ENCODE measurements around the gene DHTKD1. TPM values are rescaled to one million over a fixed set of nuclear protein-coding genes. Genes with fewer than 3 reads are reported as not detected.

DHTKD1 gene
- total RNA-seq (2014; rRNA removed; shearing (Covaris generic)) (40.4 and 63.9 TPM in 2 replicates), polyA plus RNA-seq (2016; fragmentation: Nextera tagmentation; extraction: Ambion mirVana) (18.0 and 20.2 TPM in 2 replicates)
- long read RNA-seq, full-length matches to known transcripts, result 7 of 18 reads
- long read RNA-seq, partial matches to known transcripts, result 4 of 18 reads
- long read RNA-seq, other reads (novel, unspliced or antisense), result 7 of 18 reads

- peak within 1 kb of the TSS; percentile 96 for H3K4me3 ChIP-seq
- ATAC-seq (peak; percentile 96), DNase-seq (ENCODE audit: low spot score) (peak; percentile 99)
- TF ChIP-seq, protein P1, sequence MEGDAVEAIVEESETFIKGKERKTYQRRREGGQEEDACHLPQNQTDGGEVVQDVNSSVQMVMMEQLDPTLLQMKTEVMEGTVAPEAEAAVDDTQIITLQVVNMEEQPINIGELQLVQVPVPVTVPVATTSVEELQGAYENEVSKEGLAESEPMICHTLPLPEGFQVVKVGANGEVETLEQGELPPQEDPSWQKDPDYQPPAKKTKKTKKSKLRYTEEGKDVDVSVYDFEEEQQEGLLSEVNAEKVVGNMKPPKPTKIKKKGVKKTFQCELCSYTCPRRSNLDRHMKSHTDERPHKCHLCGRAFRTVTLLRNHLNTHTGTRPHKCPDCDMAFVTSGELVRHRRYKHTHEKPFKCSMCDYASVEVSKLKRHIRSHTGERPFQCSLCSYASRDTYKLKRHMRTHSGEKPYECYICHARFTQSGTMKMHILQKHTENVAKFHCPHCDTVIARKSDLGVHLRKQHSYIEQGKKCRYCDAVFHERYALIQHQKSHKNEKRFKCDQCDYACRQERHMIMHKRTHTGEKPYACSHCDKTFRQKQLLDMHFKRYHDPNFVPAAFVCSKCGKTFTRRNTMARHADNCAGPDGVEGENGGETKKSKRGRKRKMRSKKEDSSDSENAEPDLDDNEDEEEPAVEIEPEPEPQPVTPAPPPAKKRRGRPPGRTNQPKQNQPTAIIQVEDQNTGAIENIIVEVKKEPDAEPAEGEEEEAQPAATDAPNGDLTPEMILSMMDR (conservative IDR thresholded peaks at IDR 0.05; ENCODE audit: low read depth in 2 of 2), result 0 out of 4 replicates have a peak, but pooled peaks have one; percentile 0 to 17
- TF ChIP-seq ZNF114 (CRISPR knock-in tag; IDR thresholded peaks at IDR 0.05), result no peak
- peak; percentile 92 for TF ChIP-seq POLR2AphosphoS5 (IDR thresholded peaks at IDR 0.05; ENCODE audit: low read depth)
- TF ChIP-seq CREB1 (CRISPR knock-in tag; IDR thresholded peaks at IDR 0.05; ENCODE audit: low read depth), result no peak
- Mint-ChIP-seq H3K4me1 (peaks cover 15% of the 10 kb centered on the region; the same call in 2 of the 3 replicates), H3K9me3 (no peaks in the 10 kb centered on the region), H3K36me3 (ENCODE audit: low read depth) (no peaks in the 10 kb centered on the region; the same call in 1 of the 3 replicates), H3K27me3 (ENCODE audit: insufficient read depth, low read depth, poor library complexity) (peaks cover 8% of the 10 kb centered on the region), H3K4me3 (peak within 1 kb of the TSS; percentile 85), H3K27ac (peak within 1 kb of the TSS; percentile 97)
- H2AFZ ChIP-seq, result peak within 1 kb of the TSS; percentile 0; the same call in 1 of the 2 replicates
- no peaks in the 10 kb centered on the region for H3K36me3 ChIP-seq (ENCODE audit: insufficient read depth)
- peak within 1 kb of the TSS; percentile 86 for H3K4me2 ChIP-seq
- H3F3A ChIP-seq (replicated peaks; ENCODE audit: low read depth), result no peaks in the 10 kb centered on the region
- peaks cover 4% of the 10 kb centered on the region; the same call in 1 of the 2 replicates for H4K20me1 ChIP-seq (replicated peaks; ENCODE audit: insufficient read depth)
- no peaks in the 10 kb centered on the region for H3K9me2 ChIP-seq (ENCODE audit: insufficient read depth)
- H3K79me2 ChIP-seq (replicated peaks; ENCODE audit: insufficient read depth), result peaks cover 47% of the 10 kb centered on the region
- H3K27ac ChIP-seq (ENCODE audit: low read depth), result peak within 1 kb of the TSS; percentile 95
- peaks cover 12% of the 10 kb centered on the region; the same call in 1 of the 2 replicates for H3K4me1 ChIP-seq (ENCODE audit: insufficient read depth)
- no peaks in the 10 kb centered on the region for H3K27me3 ChIP-seq (ENCODE audit: insufficient read depth)
These were observed at the start of gene DHTKD1 for GRCh38 chr10:12068449-12069269. Gene DHTKD1, plus strand, starts transcription at chr10:12068954. Its CDS starts 80 bp downstream, at chr10:12069034.

GRCh38 chr10:12019283-12019971, 49.3 kb upstream of the DHTKD1 start:
- peaks cover 3% of the 10 kb centered on the region for H3K27me3 Mint-ChIP-seq (ENCODE audit: insufficient read depth, low read depth, poor library complexity)
- DNase-seq (ENCODE audit: low spot score) (no peak), ATAC-seq (no peak)
- Histone ChIP-seq H3K4me1 (ENCODE audit: insufficient read depth) (no peaks in the 10 kb centered on the region), H3K36me3 (ENCODE audit: insufficient read depth) (no peaks in the 10 kb centered on the region), H3K4me2 (no peak overlapping the region), H3K27ac (ENCODE audit: low read depth) (no peak overlapping the region), H2AFZ (no peak overlapping the region), H4K20me1 (replicated peaks; ENCODE audit: insufficient read depth) (peaks cover 4% of the 10 kb centered on the region; the same call in 1 of the 2 replicates), H3K4me3 (no peak overlapping the region), H3K9me2 (ENCODE audit: insufficient read depth) (no peaks in the 10 kb centered on the region), H3F3A (replicated peaks; ENCODE audit: low read depth) (no peaks in the 10 kb centered on the region), H3K79me2 (replicated peaks; ENCODE audit: insufficient read depth) (peaks cover 87% of the 10 kb centered on the region), H3K27me3 (ENCODE audit: insufficient read depth) (no peaks in the 10 kb centered on the region)
- H3K27ac Mint-ChIP-seq, result no peak overlapping the region
- no peaks in the 10 kb centered on the region for H3K4me1 Mint-ChIP-seq
- H3K36me3 Mint-ChIP-seq (ENCODE audit: low read depth), result peaks cover 5% of the 10 kb centered on the region; the same call in 1 of the 3 replicates
- H3K4me3 Mint-ChIP-seq, result no peak overlapping the region
- H3K9me3 Mint-ChIP-seq, result no peaks in the 10 kb centered on the region
- no peak for TF ChIP-seq JUNB (IDR thresholded peaks at IDR 0.05; ENCODE audit: unreplicated experiment)
- no peak for TF ChIP-seq STAT1 (IDR thresholded peaks at IDR 0.05; ENCODE audit: unreplicated experiment)
- no peak for TF ChIP-seq ZNF331 (CRISPR knock-in tag; IDR thresholded peaks at IDR 0.05; ENCODE audit: low read depth)
- no peak for TF ChIP-seq ZNF114 (CRISPR knock-in tag; IDR thresholded peaks at IDR 0.05)
- no peak for TF ChIP-seq CREB1 (CRISPR knock-in tag; IDR thresholded peaks at IDR 0.05; ENCODE audit: low read depth)
- no peak for TF ChIP-seq NANOG (IDR thresholded peaks at IDR 0.05; ENCODE audit: borderline replicate concordance)
- no peak for TF ChIP-seq ETS1 (IDR thresholded peaks at IDR 0.05)
- TF ChIP-seq, protein P2, sequence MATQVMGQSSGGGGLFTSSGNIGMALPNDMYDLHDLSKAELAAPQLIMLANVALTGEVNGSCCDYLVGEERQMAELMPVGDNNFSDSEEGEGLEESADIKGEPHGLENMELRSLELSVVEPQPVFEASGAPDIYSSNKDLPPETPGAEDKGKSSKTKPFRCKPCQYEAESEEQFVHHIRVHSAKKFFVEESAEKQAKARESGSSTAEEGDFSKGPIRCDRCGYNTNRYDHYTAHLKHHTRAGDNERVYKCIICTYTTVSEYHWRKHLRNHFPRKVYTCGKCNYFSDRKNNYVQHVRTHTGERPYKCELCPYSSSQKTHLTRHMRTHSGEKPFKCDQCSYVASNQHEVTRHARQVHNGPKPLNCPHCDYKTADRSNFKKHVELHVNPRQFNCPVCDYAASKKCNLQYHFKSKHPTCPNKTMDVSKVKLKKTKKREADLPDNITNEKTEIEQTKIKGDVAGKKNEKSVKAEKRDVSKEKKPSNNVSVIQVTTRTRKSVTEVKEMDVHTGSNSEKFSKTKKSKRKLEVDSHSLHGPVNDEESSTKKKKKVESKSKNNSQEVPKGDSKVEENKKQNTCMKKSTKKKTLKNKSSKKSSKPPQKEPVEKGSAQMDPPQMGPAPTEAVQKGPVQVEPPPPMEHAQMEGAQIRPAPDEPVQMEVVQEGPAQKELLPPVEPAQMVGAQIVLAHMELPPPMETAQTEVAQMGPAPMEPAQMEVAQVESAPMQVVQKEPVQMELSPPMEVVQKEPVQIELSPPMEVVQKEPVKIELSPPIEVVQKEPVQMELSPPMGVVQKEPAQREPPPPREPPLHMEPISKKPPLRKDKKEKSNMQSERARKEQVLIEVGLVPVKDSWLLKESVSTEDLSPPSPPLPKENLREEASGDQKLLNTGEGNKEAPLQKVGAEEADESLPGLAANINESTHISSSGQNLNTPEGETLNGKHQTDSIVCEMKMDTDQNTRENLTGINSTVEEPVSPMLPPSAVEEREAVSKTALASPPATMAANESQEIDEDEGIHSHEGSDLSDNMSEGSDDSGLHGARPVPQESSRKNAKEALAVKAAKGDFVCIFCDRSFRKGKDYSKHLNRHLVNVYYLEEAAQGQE (IDR thresholded peaks at IDR 0.05; ENCODE audit: unreplicated experiment), result no peak
- no peak for TF ChIP-seq EZH2phosphoT487 (IDR thresholded peaks at IDR 0.05; ENCODE audit: unreplicated experiment)

Measured in GM23338 (cell line).